Mammary epithelial cell (primary cell): ENCODE results near the gene RBM46.

ENCODE experiments used
- CTCF ChIP-seq, 2 donors: IDR thresholded peaks in 1 of 2; conservative IDR thresholded peaks in 1 of 2; 2 replicates each; pipeline ENCODE4 v1.5.1; 2011 to 2012; ENCODE audit warnings: inconsistent platforms in 2 of 2, low read length in 2 of 2, mild to moderate bottlenecking in 2 of 2, control low read depth in 1 of 2, low read depth in 1 of 2; ENCODE audit not compliant: insufficient read depth in 1 of 2; ENCODE audit errors: extremely low read depth in 1 of 2
- EZH2 ChIP-seq: IDR thresholded peaks from 2 replicates; pipeline ENCODE4 v1.6.1; 2012; ENCODE audit warnings: low read length, inconsistent platforms, borderline replicate concordance

DNA sequence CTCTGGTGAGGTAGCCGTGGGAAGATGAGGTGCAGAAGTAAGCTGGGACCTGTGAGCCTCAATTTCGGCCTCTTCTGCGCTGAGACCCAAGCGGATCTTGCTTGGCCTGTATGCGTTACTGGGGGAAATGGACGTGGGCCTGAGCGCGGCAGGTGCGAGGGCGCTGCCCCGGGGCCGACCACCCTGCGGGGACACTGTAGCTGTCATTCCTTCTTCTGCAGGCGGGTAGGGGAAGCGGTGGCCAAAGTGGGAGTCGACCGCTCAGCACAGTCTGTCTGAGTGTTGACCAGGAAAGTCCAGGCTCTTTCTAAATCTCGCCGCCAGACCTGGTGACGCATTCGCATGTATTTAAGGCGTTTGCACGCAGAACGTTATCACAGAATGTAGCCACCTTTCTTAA is 40.6 kb upstream of the RBM46 start:
- no peak for TF ChIP-seq CTCF (conservative IDR thresholded peaks at IDR 0.05 in 1 of 2, IDR thresholded peaks at IDR 0.05 in 1 of 2; ENCODE audit: extremely low read depth in 1 of 2, insufficient read depth in 1 of 2, low read depth in 1 of 2, low read length in 2 of 2)
- no peak for TF ChIP-seq EZH2
